HG03045 (cell line): ENCODE measurements around the gene SPEN.

Source experiments
- ATAC-seq: cut with Tn5 transposase; IDR thresholded peaks from one replicate; pipeline ENCODE4 v1.9.1; 2021; ENCODE audit warnings: mild to moderate bottlenecking, moderate library complexity; ENCODE audit not compliant: unreplicated experiment

Gene SPEN

GRCh38 chr1:15852036-15852827, 4.7 kb downstream of the SPEN start:
- ATAC-seq: no peak

- ATAC-seq: no peak
Observed at GRCh38 chr1:15852828-15853302, 5.4 kb downstream of the SPEN start.

GRCh38 chr1:15856888-15857287, 9.4 kb downstream of the SPEN start:
- no peak for ATAC-seq

- no peak for ATAC-seq
Observed at GRCh38 chr1:15858069-15858670, 10.7 kb downstream of the SPEN start.

GRCh38 chr1:15858672-15859372, 11.3 kb downstream of the SPEN start:
- no peak for ATAC-seq

GRCh38 chr1:15863156-15863901, 15.8 kb downstream of the SPEN start:
- ATAC-seq: no peak

- no peak for ATAC-seq
Observed at GRCh38 chr1:15866721-15867201, 19.3 kb downstream of the SPEN start.

GRCh38 chr1:15867288-15867687, 19.8 kb downstream of the SPEN start:
- ATAC-seq: no peak

- ATAC-seq: no peak
Observed at GRCh38 chr1:15869413-15869812, 21.9 kb downstream of the SPEN start.

GRCh38 chr1:15870421-15870820, 22.9 kb downstream of the SPEN start:
- no peak for ATAC-seq

- ATAC-seq: no peak
Observed at GRCh38 chr1:15874471-15874870, 27.0 kb downstream of the SPEN start.

GRCh38 chr1:15876357-15877055, 29.0 kb downstream of the SPEN start:
- no peak for ATAC-seq

GRCh38 chr1:15881961-15882360, 34.5 kb downstream of the SPEN start:
- no peak for ATAC-seq

GRCh38 chr1:15882665-15883064, 35.2 kb downstream of the SPEN start:
- no peak for ATAC-seq

GRCh38 chr1:15883326-15883725, 35.8 kb downstream of the SPEN start:
- ATAC-seq: no peak

- ATAC-seq: no peak
Observed at GRCh38 chr1:15884477-15884876, 37.0 kb downstream of the SPEN start.

GRCh38 chr1:15885269-15885668, 37.8 kb downstream of the SPEN start:
- no peak for ATAC-seq

- no peak for ATAC-seq
Observed at GRCh38 chr1:15885701-15886610, 38.4 kb downstream of the SPEN start.

- no peak for ATAC-seq
Observed at GRCh38 chr1:15886611-15887167, 39.2 kb downstream of the SPEN start.
